GM18502 (cell line): ENCODE data around the gene RPP40.

Experiments
- ATAC-seq: cut with Tn5 transposase; IDR thresholded peaks from one replicate; pipeline ENCODE4 v1.9.1; 2021; ENCODE audit warnings: mild to moderate bottlenecking; ENCODE audit not compliant: unreplicated experiment, poor library complexity

The RPP40 gene

GRCh38 chr6:4971851-4972250 is 32.0 kb downstream of the RPP40 start:
- no peak for ATAC-seq

- ATAC-seq = no peak
These were observed 33.0 kb downstream of the RPP40 start for GRCh38 chr6:4970739-4971395.

- ATAC-seq = no peak
These were observed 34.1 kb downstream of the RPP40 start for GRCh38 chr6:4969609-4970285.

- no peak for ATAC-seq
These were observed 36.4 kb downstream of the RPP40 start for GRCh38 chr6:4967301-4968030.

- no peak for ATAC-seq
These were observed 38.1 kb downstream of the RPP40 start for GRCh38 chr6:4965562-4966389.

GRCh38 chr6:4964675-4965561 is 38.9 kb downstream of the RPP40 start:
- ATAC-seq = no peak

GRCh38 chr6:4962905-4963304 is 40.9 kb downstream of the RPP40 start:
- ATAC-seq = no peak

- ATAC-seq = no peak
These were observed 42.3 kb downstream of the RPP40 start for GRCh38 chr6:4961322-4962168.

GRCh38 chr6:4958624-4959023 is 45.2 kb downstream of the RPP40 start:
- ATAC-seq = no peak

GRCh38 chr6:4957521-4958231 is 46.2 kb downstream of the RPP40 start:
- ATAC-seq = no peak

GRCh38 chr6:4956625-4957024 is 47.2 kb downstream of the RPP40 start:
- no peak for ATAC-seq

GRCh38 chr6:4953440-4953839 is 50.4 kb downstream of the RPP40 start:
- ATAC-seq = no peak

- no peak for ATAC-seq
These were observed 52.9 kb downstream of the RPP40 start for GRCh38 chr6:4950836-4951533.

GRCh38 chr6:4950076-4950475 is 53.8 kb downstream of the RPP40 start:
- no peak for ATAC-seq

- ATAC-seq = no peak
These were observed 54.9 kb downstream of the RPP40 start for GRCh38 chr6:4948781-4949450.

- ATAC-seq = no peak
These were observed 56.1 kb downstream of the RPP40 start for GRCh38 chr6:4947716-4948115.

GRCh38 chr6:4946521-4946920 is 57.3 kb downstream of the RPP40 start:
- ATAC-seq = no peak
